ENCODE results near the gene STT3B. TPM values are rescaled to one million over a fixed set of nuclear protein-coding genes. Genes with fewer than 3 reads are reported as not detected.

The STT3B gene
- total and polyA plus RNA-seq, 7 experiments from 2014 or later, result 109 to 149 (median 131) TPM

DNA sequence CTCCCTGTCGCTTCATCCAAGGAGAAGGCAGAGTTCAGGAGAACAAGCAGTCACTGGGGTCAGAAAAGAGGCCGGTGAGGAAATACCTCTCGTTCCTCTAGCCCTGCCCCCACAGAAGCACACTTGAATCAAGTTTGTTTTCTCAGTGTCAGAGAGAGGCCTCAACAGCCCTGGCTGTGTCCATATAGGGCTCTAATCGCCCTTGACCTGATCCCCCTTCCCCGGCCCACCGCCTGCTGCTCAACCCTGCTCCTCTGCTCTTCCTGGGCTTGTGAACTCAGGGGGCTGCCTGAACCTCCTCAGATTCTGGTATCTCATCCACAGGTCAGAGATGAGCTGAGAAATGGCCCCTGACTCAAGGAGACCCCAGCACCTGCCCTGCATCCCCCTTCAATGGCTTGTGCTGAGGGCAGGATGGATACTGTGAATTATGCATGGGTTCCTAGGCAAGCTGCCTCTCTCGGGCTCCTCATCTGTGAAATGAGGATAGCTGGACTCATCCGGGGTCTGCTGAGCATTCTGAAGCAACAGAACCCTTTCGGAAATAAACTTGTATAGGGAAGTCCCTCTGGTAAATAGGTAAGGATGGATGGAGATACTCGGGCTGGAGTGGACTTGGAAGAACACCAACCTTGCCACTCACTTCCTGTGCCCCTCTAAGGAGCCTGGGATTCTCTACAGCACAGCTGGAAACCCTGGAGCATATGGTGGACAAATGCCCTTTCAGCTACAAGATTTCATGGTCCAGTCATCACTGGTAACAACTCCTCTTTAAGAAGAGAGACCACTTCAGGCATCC lies 147.5 kb downstream of the STT3B start:
- peaks cover 0 to 2% (median 0%) of the 10 kb centered on the region in 5 donors for H3K36me3 Mint-ChIP-seq
- no peak for DNase-seq
- no peak overlapping the region for H3K27ac Mint-ChIP-seq
- Histone ChIP-seq H3K27ac (ENCODE audit: low read depth, low read length) (no peak overlapping the region), H3K9me3 (ENCODE audit: control insufficient read depth in 2 of 3, low read length in 3 of 3) (no peaks in the 10 kb centered on the region), H3K36me3 (ENCODE audit: control insufficient read depth in 2 of 3, insufficient read depth in 3 of 3, low read length in 3 of 3) (no peaks in the 10 kb centered on the region), H3K4me1 (ENCODE audit: control insufficient read depth in 2 of 2, insufficient read depth in 2 of 2, low read length in 2 of 2) (no peaks in the 10 kb centered on the region), H3K4me3 (ENCODE audit: low read length) (no peak overlapping the region), H3K27me3 (ENCODE audit: control insufficient read depth in 2 of 2, insufficient read depth in 2 of 2, low read length in 2 of 2) (no peaks in the 10 kb centered on the region)
- H3K4me1 Mint-ChIP-seq, result peaks cover 0 to 7% (median 0%) of the 10 kb centered on the region in 7 donors
- H3K9me3 Mint-ChIP-seq, result no peaks in the 10 kb centered on the region
- POLR2A ChIA-PET, result no interaction called here
- H3K27me3 Mint-ChIP-seq, result peaks cover 0 to 6% (median 0%) of the 10 kb centered on the region in 5 donors
- intact Hi-C loops (cut with micrococcal nuclease), result no loop called here
- CTCF ChIA-PET, result no interaction called here
- ATAC-seq, result no peak
- no peak overlapping the region for H3K4me3 Mint-ChIP-seq
